Psoas muscle (tissue), 8 donors: Measurements from ENCODE around the gene C20orf202. TPM values are rescaled to one million over a fixed set of nuclear protein-coding genes. Genes with fewer than 3 reads are reported as not detected.

ENCODE experiments used
- ATAC-seq, 4 donors: fragments of 200-7000 bp; cut with Tn5 transposase; one replicate each; pipeline ENCODE4 v1.9.1; 2020; ENCODE audit warnings: moderate library complexity in 3 of 4, mild to moderate bottlenecking in 2 of 4
- DNase-seq, 2 donors: peaks; one replicate each; pipeline ENCODE4 v3.0.0-alpha.2; 2020
- H3K27ac ChIP-seq: fragments of 200-600 bp; one replicate; pipeline ENCODE4 v1.8.0; 2022
- H3K27me3 ChIP-seq, 3 donors: fragments of 200-600 bp in 1 of 3; one replicate each; pipeline versions ENCODE4 v1.6.1 to v1.8.0; 2013 to 2022; ENCODE audit warnings: low read length in 2 of 3, mild to moderate bottlenecking in 2 of 3, moderate library complexity in 1 of 3; ENCODE audit not compliant: insufficient read depth in 3 of 3
- H3K36me3 ChIP-seq, 2 donors: fragments of 200-600 bp in 1 of 2; one replicate each; pipeline versions ENCODE4 v1.6.1 to v1.8.0; 2013 to 2022; ENCODE audit warnings: low read depth in 1 of 2, mild to moderate bottlenecking in 1 of 2, moderate library complexity in 1 of 2; ENCODE audit not compliant: insufficient read depth in 1 of 2
- H3K4me1 ChIP-seq: fragments of 200-600 bp; one replicate; pipeline ENCODE4 v1.8.0; 2022
- H3K4me3 ChIP-seq: fragments of 200-600 bp; one replicate; pipeline ENCODE4 v1.8.0; 2022; ENCODE audit warnings: mild to moderate bottlenecking
- H3K9me3 ChIP-seq: fragments of 200-600 bp; one replicate; pipeline ENCODE4 v1.8.0; 2022
- CTCF ChIP-seq: fragments of 200-600 bp; IDR thresholded peaks from one replicate; pipeline ENCODE4 v1.8.0; 2022; ENCODE audit warnings: antibody characterized with exemption
- WGBS, 3 donors: extraction: QIAGEN DNeasy Blood & Tissue Kit; methylation state at CpG; one replicate each; pipeline versions ENCODE4 v1.1.6 to v1.1.7; 2013; 5-methylcytosine and 5-hydroxymethylcytosine counted together
- intact Hi-C, 2 donors: fragments of 100-400 bp; cut with DNase I; formaldehyde crosslinking; loops; one replicate each; pipeline versions ENCODE4 v1.11.0 to v1.14.2; 2022
- polyA plus RNA-seq, 3 donors: library from polyadenylated mRNA; stranded (reverse); fragments of 200-250 nt; gene quantifications; one replicate each; pipeline ENCODE4 v1.2.3, GENCODE V29; 2013
- total RNA-seq, 4 donors: library from RNA; stranded (reverse); fragmentation: NEBNext Ultra II Directional in 2 of 4; extraction: Animal tissue kit (Norgen Biotek cat#: 25700) in 2 of 4; gene quantifications; one replicate each; pipeline versions ENCODE4 v1.2.1 to v1.2.4, GENCODE V29; 2021 to 2023
- donor health status: healthy with polysubstance abuse.
- donor health status: DM: no; HTN: no; CAD: no; lungs with moderate emphysema.
- donor health status: Bipolar disorder and iron deficiency.
- donor health status: healthy.
- donor health status: DM: yes; HTN: yes; CAD: no.
- donor health status: DM: no; HTN: no; CAD: no.
- donor health status: DM: no; HTN: no; CAD: no.
- donor health status: DM: yes; HTN: yes; CAD: no.

The C20orf202 gene
- total and polyA plus RNA-seq, 7 donors, result 0.05 to 0.32 (median 0.12) TPM; not detected in 1

GRCh38 chr20:1195226-1195625, 8.0 kb upstream of the C20orf202 start:
- Histone ChIP-seq H3K36me3 (no peaks in the 10 kb centered on the region), H3K27ac (no peak overlapping the region), H3K4me1 (no peaks in the 10 kb centered on the region), H3K27me3 (no peaks in the 10 kb centered on the region), H3K4me3 (no peak overlapping the region), H3K9me3 (no peaks in the 10 kb centered on the region)
- no peak for DNase-seq
- ATAC-seq, result no peak
- intact Hi-C loops, result no loop called here
- no peak for TF ChIP-seq CTCF
- 76 to 87% (median 81%) methylated on average over 1 of the region's 1 CpG for WGBS, 3 donors

GRCh38 chr20:1196634-1197033, 6.6 kb upstream of the C20orf202 start:
- H3K27me3 ChIP-seq, result no peaks in the 10 kb centered on the region
- no peak overlapping the region for H3K4me3 ChIP-seq
- no peak for TF ChIP-seq CTCF
- ATAC-seq, result no peak
- no peaks in the 10 kb centered on the region for H3K36me3 ChIP-seq
- DNase-seq, result no peak
- H3K27ac ChIP-seq, result no peak overlapping the region
- no peaks in the 10 kb centered on the region for H3K9me3 ChIP-seq
- no peaks in the 10 kb centered on the region for H3K4me1 ChIP-seq
- intact Hi-C loops, result no loop called here
- 83 to 94% (median 90%) methylated on average over 2 of the region's 2 CpGs for WGBS, 3 donors

DNA sequence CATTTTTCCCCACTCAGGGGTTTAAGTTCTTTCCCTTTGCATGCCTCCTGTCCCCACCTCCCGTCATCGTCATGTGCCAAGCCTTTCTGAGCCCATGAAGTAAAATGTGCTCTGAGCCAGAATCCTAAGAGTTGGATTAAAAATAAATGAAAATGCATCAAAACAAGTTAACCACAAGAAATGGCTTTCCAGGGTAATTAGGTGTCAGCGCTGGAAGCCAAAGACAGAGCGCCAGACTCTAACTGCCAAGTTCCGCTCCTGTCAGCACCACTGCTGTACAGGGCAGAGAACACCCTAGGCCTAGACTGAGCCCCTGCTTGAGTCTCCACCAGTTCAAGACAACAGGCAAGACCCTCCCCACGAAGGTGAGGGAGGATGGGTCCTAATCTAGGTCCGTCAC, 5.5 kb upstream of the C20orf202 start:
- ATAC-seq (no peak), DNase-seq (no peak)
- no peak overlapping the region for H3K4me3 ChIP-seq
- WGBS, 3 donors, result 79 to 83% (median 81%) methylated on average over 7 of the region's 7 CpGs
- intact Hi-C loops, result no loop called here
- no peak for TF ChIP-seq CTCF
- H3K9me3 ChIP-seq, result no peaks in the 10 kb centered on the region
- no peaks in the 10 kb centered on the region for H3K4me1 ChIP-seq
- H3K27ac ChIP-seq, result no peak overlapping the region
- H3K36me3 ChIP-seq, result no peaks in the 10 kb centered on the region
- no peaks in the 10 kb centered on the region for H3K27me3 ChIP-seq

GRCh38 chr20:1198751-1199150, 4.5 kb upstream of the C20orf202 start:
- no peak for TF ChIP-seq CTCF
- WGBS, 3 donors, result 77 to 86% (median 85%) methylated on average over 5 of the region's 5 CpGs

DNA sequence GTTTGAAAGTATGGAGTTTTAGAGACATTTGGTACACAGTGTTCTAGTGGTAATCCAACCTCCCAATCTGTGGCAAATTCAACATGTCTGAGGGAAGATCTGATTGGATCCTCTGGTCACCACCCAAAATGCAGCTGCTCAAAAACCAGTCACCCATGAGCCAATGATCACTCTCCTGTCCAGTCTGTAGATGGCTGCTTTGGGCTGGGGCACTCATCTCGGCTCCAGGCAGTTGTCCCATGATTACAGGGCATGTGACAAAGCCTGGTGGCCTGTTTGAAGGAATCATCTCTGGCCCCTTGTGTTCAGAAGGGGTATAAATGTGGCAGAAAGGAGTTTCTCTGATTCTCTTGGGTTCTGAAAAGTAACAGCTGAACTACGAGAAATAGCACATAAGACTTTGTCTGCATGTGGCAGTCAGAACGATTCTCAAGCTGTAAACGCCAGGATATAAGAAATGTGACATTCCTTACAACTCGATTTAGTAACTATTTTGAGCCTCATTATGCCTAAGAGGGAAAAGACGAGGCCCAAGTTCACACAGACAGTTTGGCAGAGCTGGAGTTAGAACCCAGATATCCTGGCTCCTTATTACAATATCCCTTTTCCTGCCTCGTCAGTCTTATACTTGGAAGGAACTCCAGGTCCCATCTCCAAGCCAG, 3.9 kb upstream of the C20orf202 start:
- H3K4me3 ChIP-seq, result no peak overlapping the region
- H3K27me3 ChIP-seq, result no peaks in the 10 kb centered on the region
- ATAC-seq (no peak), DNase-seq (no peak)
- WGBS, 3 donors, result 56 to 63% (median 56%) methylated on average over 7 of the region's 7 CpGs
- H3K36me3 ChIP-seq, result no peaks in the 10 kb centered on the region
- no peak overlapping the region for H3K27ac ChIP-seq
- H3K4me1 ChIP-seq, result no peaks in the 10 kb centered on the region
- no peak for TF ChIP-seq CTCF
- intact Hi-C loops, result no loop called here
- no peaks in the 10 kb centered on the region for H3K9me3 ChIP-seq

More at GRCh38 chr20:1198751-1199150, 4.5 kb upstream of the C20orf202 start:
- H3K36me3 ChIP-seq, result no peaks in the 10 kb centered on the region
- DNase-seq (no peak), ATAC-seq (no peak)
- no peak overlapping the region for H3K27ac ChIP-seq
- H3K4me3 ChIP-seq, result no peak overlapping the region
- no peaks in the 10 kb centered on the region for H3K4me1 ChIP-seq
- intact Hi-C loops, result no loop called here
- no peaks in the 10 kb centered on the region for H3K9me3 ChIP-seq
- no peaks in the 10 kb centered on the region for H3K27me3 ChIP-seq
